Body of pancreas (tissue), 4 donors: ENCODE measurements around the gene RAB8B.

ENCODE experiments used
- POLR2A ChIP-seq, 3 donors: fragments of 450-650 bp; IDR thresholded peaks; one replicate each; pipeline ENCODE4 v1.6.1; 2016; ENCODE audit warnings: antibody characterized with exemption in 3 of 3, mild to moderate bottlenecking in 2 of 3
- TF ChIP-seq, protein P1 (sequence below), 7 experiments: fragments of 450-650 bp in 4 of 7; fragments of 200-600 bp in 3 of 7; sonication (generic) in 3 of 7; IDR thresholded peaks; one replicate each; pipeline ENCODE4 v1.5.1; 2016 to 2019; ENCODE audit warnings: antibody characterized with exemption in 7 of 7

- TF ChIP-seq, protein P1, sequence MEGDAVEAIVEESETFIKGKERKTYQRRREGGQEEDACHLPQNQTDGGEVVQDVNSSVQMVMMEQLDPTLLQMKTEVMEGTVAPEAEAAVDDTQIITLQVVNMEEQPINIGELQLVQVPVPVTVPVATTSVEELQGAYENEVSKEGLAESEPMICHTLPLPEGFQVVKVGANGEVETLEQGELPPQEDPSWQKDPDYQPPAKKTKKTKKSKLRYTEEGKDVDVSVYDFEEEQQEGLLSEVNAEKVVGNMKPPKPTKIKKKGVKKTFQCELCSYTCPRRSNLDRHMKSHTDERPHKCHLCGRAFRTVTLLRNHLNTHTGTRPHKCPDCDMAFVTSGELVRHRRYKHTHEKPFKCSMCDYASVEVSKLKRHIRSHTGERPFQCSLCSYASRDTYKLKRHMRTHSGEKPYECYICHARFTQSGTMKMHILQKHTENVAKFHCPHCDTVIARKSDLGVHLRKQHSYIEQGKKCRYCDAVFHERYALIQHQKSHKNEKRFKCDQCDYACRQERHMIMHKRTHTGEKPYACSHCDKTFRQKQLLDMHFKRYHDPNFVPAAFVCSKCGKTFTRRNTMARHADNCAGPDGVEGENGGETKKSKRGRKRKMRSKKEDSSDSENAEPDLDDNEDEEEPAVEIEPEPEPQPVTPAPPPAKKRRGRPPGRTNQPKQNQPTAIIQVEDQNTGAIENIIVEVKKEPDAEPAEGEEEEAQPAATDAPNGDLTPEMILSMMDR (IDR thresholded peaks at IDR 0.05) = no peak
- TF ChIP-seq POLR2A (IDR thresholded peaks at IDR 0.05) = no peak
Observed at GRCh38 chr15:63151665-63152064, 37.7 kb upstream of the RAB8B start.
